ENCODE measurements around the gene LYPD5. TPM values are rescaled to one million over a fixed set of nuclear protein-coding genes. Genes with fewer than 3 reads are reported as not detected.

Gene LYPD5
- total and polyA plus RNA-seq, 2 of the 8 experiments (the other 6 are each of a cell fraction or from before 2014, with no cell fraction given), result 0.74 to 4.3 TPM

GRCh38 chr19:43784981-43785808, 17.1 kb downstream of the LYPD5 start:
- no peak overlapping the region for H3K56ac ChIP-seq (replicated peaks; ENCODE audit: insufficient read length, low read depth, low read length)
- H3K23ac ChIP-seq (ENCODE audit: insufficient read length), result no peak overlapping the region
- no peaks in the 10 kb centered on the region for H3K36me3 ChIP-seq (ENCODE audit: control insufficient read depth in 2 of 4, insufficient read depth in 4 of 4, low read length in 3 of 4)
- no peak overlapping the region for H3K4ac ChIP-seq (replicated peaks; ENCODE audit: insufficient read length, low read depth, low read length)
- peak overlapping the region; percentile 81; the same call in 1 of the 2 replicates for H4K8ac ChIP-seq (ENCODE audit: extremely low read depth, insufficient read depth, low read length)
- no peak overlapping the region; a peak in 1 of 7 replicates for H3K9ac ChIP-seq (replicated peaks in 1 of 4; ENCODE audit: extremely low read depth in 1 of 4, low read depth in 3 of 4, low read length in 3 of 4)
- no peak overlapping the region for H2BK15ac ChIP-seq (ENCODE audit: low read length)
- H3K27me3 ChIP-seq (replicated peaks in 1 of 4; ENCODE audit: control insufficient read depth in 3 of 4, extremely low read depth in 1 of 4, insufficient read depth in 3 of 4, low read length in 3 of 4), result no peaks in the 10 kb centered on the region; a peak in 1 of 7 replicates
- no peak overlapping the region for H2BK5ac ChIP-seq (ENCODE audit: low read depth, low read length)
- peak overlapping the region; percentile 12 for H4K91ac ChIP-seq (replicated peaks; ENCODE audit: insufficient read length, low read length)
- H2BK12ac ChIP-seq (ENCODE audit: low read depth, low read length), result no peak overlapping the region
- H2AFZ ChIP-seq (ENCODE audit: low read length), result peak overlapping the region; percentile 94; the same call in 1 of the 2 replicates
- no peak overlapping the region for H4K5ac ChIP-seq (ENCODE audit: insufficient read length, low read depth, low read length)
- FAIRE-seq (no peak), DNase-seq (ENCODE audit: low read depth in 1 of 2, low spot score in 2 of 2) (peak in 1 of 2 experiments; percentile 64)
- no peaks in the 10 kb centered on the region for H3K9me3 ChIP-seq (ENCODE audit: insufficient read depth in 2 of 2, low read depth in 1 of 2, low read length in 1 of 2)
- ChIA-PET CTCF (ENCODE audit: partially characterized antibody) (interaction anchor here (1.0 to 37.0 kb wide), 7 partner anchors 8 to 106 kb away, joined by 4 to 703 read pairs (median 5); partner anchors contain the start of genes IRGC and SMG9), POLR2A (ENCODE audit: partially characterized antibody) (interaction anchor here (0.6 to 1.0 kb wide), 4 partner anchors 10 to 216 kb away, joined by 3 to 5 read pairs (median 4); no protein-coding TSS in a partner anchor)
- H3K4me1 ChIP-seq (replicated peaks in 1 of 4; ENCODE audit: control insufficient read depth in 3 of 4, insufficient read depth in 4 of 4, low read length in 3 of 4), result peaks cover 0 to 2% (median under 1%) of the 10 kb centered on the region in 4 experiments; a peak in 3 of 7 replicates
- no peak overlapping the region; the same call in 1 of the 2 replicates for H3K18ac ChIP-seq (ENCODE audit: extremely low read depth, low read length)
- H3K23me2 ChIP-seq (ENCODE audit: low read depth, low read length), result 0 out of 2 replicates have a peak, but pooled peaks cover 2% of the 10 kb centered on the region
- no peak overlapping the region for H2BK20ac ChIP-seq (ENCODE audit: low read length)
- no peak overlapping the region for H2BK120ac ChIP-seq (replicated peaks; ENCODE audit: low read depth, low read length)
- H3K79me1 ChIP-seq (ENCODE audit: low read depth, low read length), result no peaks in the 10 kb centered on the region; the same call in 1 of the 2 replicates
- no peak overlapping the region for H2AK5ac ChIP-seq (ENCODE audit: low read depth, low read length)
- H4K20me1 ChIP-seq (replicated peaks in 1 of 2; ENCODE audit: control insufficient read depth in 1 of 2, insufficient read depth in 2 of 2, low read length in 2 of 2), result peaks cover 0 to 4% of the 10 kb centered on the region in 2 experiments
- H3K79me2 ChIP-seq (ENCODE audit: control insufficient read depth in 1 of 2, insufficient read depth in 2 of 2, low read length in 2 of 2), result no peaks in the 10 kb centered on the region
- no peak overlapping the region for H3K4me2 ChIP-seq (ENCODE audit: insufficient read depth in 1 of 2, low read depth in 2 of 2, low read length in 2 of 2)
- no peak overlapping the region for H3K4me3 ChIP-seq (ENCODE audit: extremely low read depth in 1 of 4, insufficient read depth in 2 of 4, low read depth in 3 of 4, low read length in 4 of 4)
- 42% methylated on average over 10 of the region's 10 CpGs; no CpG with 5 or more reads in 1 of the 2 experiments for WGBS, 2 experiments (ENCODE audit: extremely low coverage in 1 of 2, insufficient coverage in 1 of 2, insufficient read length in 1 of 2, insufficient replicate concordance in 2 of 2, low coverage in 1 of 2, low lambda C conversion rate in 2 of 2, missing lambda C conversion rate in 1 of 2)
- H3K14ac ChIP-seq (ENCODE audit: insufficient read length), result no peak overlapping the region
- H3K27ac ChIP-seq (ENCODE audit: low read depth, low read length), result no peak overlapping the region
- TF ChIP-seq HDAC2 (IDR thresholded peaks at IDR 0.05; ENCODE audit: borderline replicate concordance in 1 of 2, low read depth in 2 of 2, low read length in 2 of 2) (no peak), TBP (IDR thresholded peaks at IDR 0.05; ENCODE audit: low read depth, low read length) (no peak; the same call in 1 of the 2 replicates), SRF (IDR thresholded peaks at IDR 0.05; ENCODE audit: low read depth, low read length) (no peak), RAD21 (IDR thresholded peaks at IDR 0.05 in 1 of 2, conservative IDR thresholded peaks at IDR 0.05 in 1 of 2; ENCODE audit: low read depth in 2 of 2, low read length in 2 of 2) (peak; percentile 95 to 96), ZNF274 (IDR thresholded peaks at IDR 0.05; ENCODE audit: borderline replicate concordance, extremely low read depth, low read length) (no peak), CREB1 (IDR thresholded peaks at IDR 0.05) (0 out of 2 replicates have a peak, but pooled peaks have one; percentile 7), CTCF (IDR thresholded peaks at IDR 0.05; ENCODE audit: control extremely low read depth in 1 of 3, insufficient read depth in 1 of 3, low read depth in 1 of 3, low read length in 3 of 3) (peak; percentile 66 to 98 (median 95)), YY1 (IDR thresholded peaks at IDR 0.05; ENCODE audit: low read depth, low read length) (peak; percentile 76)
